ENCODE data around the gene FAM78A. TPM values are rescaled to one million over a fixed set of nuclear protein-coding genes. Genes with fewer than 3 reads are reported as not detected.

The FAM78A gene
- total and polyA plus RNA-seq, 9 donors, result 0.60 to 9.4 (median 2.3) TPM

DNA sequence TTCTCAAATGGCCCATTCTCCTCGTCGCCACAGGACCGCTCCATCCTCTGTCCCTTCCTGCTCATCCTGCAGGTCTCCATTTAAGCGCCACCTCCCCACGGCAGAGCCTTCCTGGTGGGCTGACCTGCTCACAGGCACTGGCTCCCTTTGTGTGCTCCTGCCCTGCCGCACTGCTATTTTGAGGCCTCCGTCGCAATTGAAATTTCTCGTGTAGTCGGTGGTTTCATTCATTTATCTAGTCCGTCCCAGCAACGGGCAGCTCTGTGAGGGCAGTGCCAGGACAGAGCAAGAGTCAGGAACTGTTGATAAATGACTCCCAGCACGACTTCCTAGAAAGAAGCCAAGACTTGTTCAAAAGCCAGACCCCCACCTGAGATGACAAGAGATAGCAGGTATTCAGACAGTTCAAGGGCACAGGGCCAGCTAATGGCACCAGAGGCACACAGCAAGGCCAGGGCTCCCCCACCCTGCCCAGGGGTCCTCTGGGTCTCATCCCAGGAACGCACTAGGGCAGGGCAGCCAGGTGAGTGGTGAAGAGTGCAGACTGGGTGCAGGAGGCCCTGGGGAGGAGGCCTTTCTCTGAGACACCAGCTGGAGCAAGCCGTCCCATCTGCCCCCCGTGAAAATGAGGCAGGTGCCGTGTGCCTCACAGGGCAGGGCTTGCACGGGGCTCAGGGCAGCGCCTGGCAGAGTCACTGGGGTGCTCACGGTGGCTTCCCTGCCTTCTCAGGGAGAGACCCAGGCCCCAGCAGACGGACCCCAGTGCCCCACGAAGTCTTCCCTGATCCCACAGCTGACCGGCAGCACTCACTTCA lies 36.9 kb downstream of the FAM78A start:
- Histone ChIP-seq H3K36me3 (no peaks in the 10 kb centered on the region), H3K9me3 (no peaks in the 10 kb centered on the region), H3K27ac (no peak overlapping the region), H3K27me3 (no peaks in the 10 kb centered on the region), H3K4me3 (no peak overlapping the region), H3K4me1 (ENCODE audit: insufficient read depth) (peaks cover 5% of the 10 kb centered on the region)
- no peak for DNase-seq
- 82 to 86% (median 83%) methylated on average over 23 of the region's 23 CpGs for WGBS, 3 donors
- intact Hi-C loops (cut with DNase I), result no loop called here
- TF ChIP-seq EP300 (IDR thresholded peaks at IDR 0.05) (no peak), POLR2A (IDR thresholded peaks at IDR 0.05) (no peak)
- TF ChIP-seq, protein P1, sequence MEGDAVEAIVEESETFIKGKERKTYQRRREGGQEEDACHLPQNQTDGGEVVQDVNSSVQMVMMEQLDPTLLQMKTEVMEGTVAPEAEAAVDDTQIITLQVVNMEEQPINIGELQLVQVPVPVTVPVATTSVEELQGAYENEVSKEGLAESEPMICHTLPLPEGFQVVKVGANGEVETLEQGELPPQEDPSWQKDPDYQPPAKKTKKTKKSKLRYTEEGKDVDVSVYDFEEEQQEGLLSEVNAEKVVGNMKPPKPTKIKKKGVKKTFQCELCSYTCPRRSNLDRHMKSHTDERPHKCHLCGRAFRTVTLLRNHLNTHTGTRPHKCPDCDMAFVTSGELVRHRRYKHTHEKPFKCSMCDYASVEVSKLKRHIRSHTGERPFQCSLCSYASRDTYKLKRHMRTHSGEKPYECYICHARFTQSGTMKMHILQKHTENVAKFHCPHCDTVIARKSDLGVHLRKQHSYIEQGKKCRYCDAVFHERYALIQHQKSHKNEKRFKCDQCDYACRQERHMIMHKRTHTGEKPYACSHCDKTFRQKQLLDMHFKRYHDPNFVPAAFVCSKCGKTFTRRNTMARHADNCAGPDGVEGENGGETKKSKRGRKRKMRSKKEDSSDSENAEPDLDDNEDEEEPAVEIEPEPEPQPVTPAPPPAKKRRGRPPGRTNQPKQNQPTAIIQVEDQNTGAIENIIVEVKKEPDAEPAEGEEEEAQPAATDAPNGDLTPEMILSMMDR (IDR thresholded peaks at IDR 0.05), result no peak

DNA sequence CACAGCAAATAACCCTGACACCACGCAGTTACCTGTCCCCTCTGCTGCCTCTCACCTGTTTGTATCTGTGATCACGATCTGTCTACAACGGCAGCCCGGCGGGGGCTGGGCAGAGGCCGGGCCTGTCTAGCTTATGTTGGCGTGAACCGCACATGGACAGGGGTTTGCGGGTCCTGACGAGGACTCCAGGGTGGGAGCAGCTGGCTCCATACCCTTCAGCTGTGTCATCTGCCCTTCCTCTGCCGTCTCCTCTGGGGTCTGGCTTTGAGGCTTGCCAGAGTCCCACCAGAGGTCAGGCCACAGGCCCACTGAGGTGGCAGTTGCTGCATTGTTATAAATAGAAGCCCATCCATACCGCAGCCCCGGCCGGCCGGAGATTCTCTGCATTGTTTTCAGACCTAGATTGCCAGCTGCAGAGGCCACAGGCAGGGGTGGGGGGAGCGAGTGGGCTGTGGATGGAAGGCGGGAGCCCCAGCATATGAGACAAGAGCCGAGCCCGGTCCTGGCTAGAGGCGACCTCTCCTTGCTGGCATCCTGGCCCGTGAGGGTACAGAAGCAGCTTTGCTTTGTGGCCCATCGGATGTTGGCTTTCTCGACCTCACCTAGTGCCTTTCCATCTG lies 37.8 kb downstream of the FAM78A start:
- H3K9me3 ChIP-seq, result no peaks in the 10 kb centered on the region
- peaks cover 5% of the 10 kb centered on the region for H3K4me1 ChIP-seq (ENCODE audit: insufficient read depth)
- no peak overlapping the region for H3K4me3 ChIP-seq
- no peaks in the 10 kb centered on the region for H3K36me3 ChIP-seq
- intact Hi-C loops (cut with DNase I), result no loop called here
- H3K27ac ChIP-seq, result no peak overlapping the region
- no peak for DNase-seq
- H3K27me3 ChIP-seq, result no peaks in the 10 kb centered on the region
- 25 to 37% (median 30%) methylated on average over 23 of the region's 23 CpGs for WGBS, 3 donors
- no peak for TF ChIP-seq EP300 (IDR thresholded peaks at IDR 0.05)
- TF ChIP-seq POLR2A (IDR thresholded peaks at IDR 0.05), result no peak
- TF ChIP-seq, protein P1 (IDR thresholded peaks at IDR 0.05), result no peak

DNA sequence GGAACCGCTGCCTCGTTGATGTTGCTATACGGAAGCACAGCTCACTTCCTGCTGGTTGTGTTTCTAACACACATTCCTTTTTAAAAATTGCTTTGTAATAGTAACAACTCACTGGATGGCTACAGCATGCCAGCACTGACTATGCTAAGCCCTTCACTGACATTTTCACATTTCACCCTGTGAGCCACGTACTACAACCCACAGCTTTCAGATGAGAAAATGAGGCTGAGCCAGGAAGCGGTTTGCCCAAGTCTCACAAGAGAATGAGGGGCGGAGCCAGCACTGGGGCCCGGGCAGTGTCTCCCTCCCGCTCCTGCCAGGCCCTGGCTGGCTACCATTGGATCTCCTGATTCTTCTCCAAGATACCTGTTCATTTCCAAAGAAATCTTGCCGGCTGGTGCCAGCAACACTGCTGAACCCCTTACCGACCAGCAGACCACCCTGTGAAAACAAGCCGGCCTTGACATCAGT lies 38.3 kb downstream of the FAM78A start:
- H3K27ac ChIP-seq, result no peak overlapping the region
- TF ChIP-seq EP300 (IDR thresholded peaks at IDR 0.05), result no peak
- no peak for TF ChIP-seq POLR2A (IDR thresholded peaks at IDR 0.05)
- TF ChIP-seq, protein P1 (IDR thresholded peaks at IDR 0.05), result no peak
- H3K4me1 ChIP-seq (ENCODE audit: insufficient read depth), result peaks cover 5% of the 10 kb centered on the region
- no peaks in the 10 kb centered on the region for H3K36me3 ChIP-seq
- H3K4me3 ChIP-seq, result no peak overlapping the region
- WGBS, 3 donors, result 22 to 35% (median 33%) methylated on average over 11 of the region's 11 CpGs
- intact Hi-C loops (cut with DNase I), result no loop called here
- H3K27me3 ChIP-seq, result no peaks in the 10 kb centered on the region
- DNase-seq, result peak in 3 of 5 donors; percentile 35 to 58 (median 36)
- H3K9me3 ChIP-seq, result no peaks in the 10 kb centered on the region

DNA sequence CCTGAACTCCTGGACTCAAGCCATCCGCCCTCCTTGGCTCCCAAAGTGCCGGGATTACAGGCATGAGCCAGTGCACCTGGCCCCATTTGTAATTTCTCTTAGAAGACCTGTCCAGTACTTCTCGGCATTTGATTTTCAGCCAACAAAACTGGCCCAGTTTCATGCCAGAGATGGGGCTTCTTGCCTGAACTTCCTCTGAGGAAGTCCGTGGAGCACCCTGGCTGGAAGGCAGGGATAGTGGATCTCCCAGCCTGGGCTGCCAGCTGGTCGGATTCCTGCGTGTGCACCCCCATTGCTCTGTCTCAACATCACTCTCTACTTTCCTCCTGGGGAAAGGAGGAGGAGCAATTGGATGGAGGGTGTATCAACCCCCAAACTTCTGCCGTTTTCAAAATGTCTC lies 39.0 kb downstream of the FAM78A start:
- Histone ChIP-seq H3K36me3 (no peaks in the 10 kb centered on the region), H3K27ac (no peak overlapping the region), H3K4me1 (ENCODE audit: insufficient read depth) (peaks cover 5% of the 10 kb centered on the region), H3K4me3 (no peak overlapping the region), H3K9me3 (no peaks in the 10 kb centered on the region), H3K27me3 (no peaks in the 10 kb centered on the region)
- TF ChIP-seq, protein P1 (IDR thresholded peaks at IDR 0.05), result no peak
- TF ChIP-seq POLR2A (IDR thresholded peaks at IDR 0.05) (no peak), EP300 (IDR thresholded peaks at IDR 0.05) (no peak)
- peak in 1 of 5 donors; percentile 20 for DNase-seq
- 60 to 70% (median 69%) methylated on average over 7 of the region's 7 CpGs for WGBS, 3 donors
- intact Hi-C loops (cut with DNase I), result no loop called here

Data from ovary (tissue), 9 donors.